Mucosa of descending colon (tissue), 3 donors: ENCODE measurements around the gene FRMD8. TPM values are rescaled to one million over a fixed set of nuclear protein-coding genes. Genes with fewer than 3 reads are reported as not detected.

Source experiments
- ATAC-seq: fragments of 200-7000 bp; cut with Tn5 transposase; one replicate; pipeline ENCODE4 v1.9.1; 2020; ENCODE audit warnings: mild to moderate bottlenecking, moderate library complexity
- DNase-seq, 3 donors: peaks; one replicate each; pipeline ENCODE4 v3.0.0-alpha.2; 2020
- H3K36me3 ChIP-seq: fragments of 200-600 bp; one replicate; pipeline ENCODE4 v1.8.0; 2021; ENCODE audit warnings: low read depth, mild to moderate bottlenecking
- H3K4me1 ChIP-seq: fragments of 200-600 bp; one replicate; pipeline ENCODE4 v1.8.0; 2021; ENCODE audit warnings: low read depth, mild to moderate bottlenecking
- H3K4me3 ChIP-seq: fragments of 200-600 bp; one replicate; pipeline ENCODE4 v1.8.0; 2021; ENCODE audit warnings: mild to moderate bottlenecking
- H3K9me3 ChIP-seq: fragments of 200-600 bp; one replicate; pipeline ENCODE4 v1.8.0; 2021; ENCODE audit warnings: mild to moderate bottlenecking
- CTCF ChIP-seq: fragments of 200-600 bp; IDR thresholded peaks from one replicate; pipeline ENCODE4 v1.8.0; 2022; ENCODE audit warnings: antibody characterized with exemption, mild to moderate bottlenecking
- intact Hi-C, 2 donors: fragments of 100-400 bp; cut with DNase I in 1 of 2; cut with micrococcal nuclease in 1 of 2; formaldehyde crosslinking; loops; one replicate each; pipeline versions ENCODE4 v1.11.0 to v1.11.1; 2022; cut with DNase I, micrococcal nuclease
- total RNA-seq, 3 donors: library from RNA; stranded (reverse); fragmentation: NEBNext Ultra II Directional in 2 of 3; extraction: Animal tissue kit (Norgen Biotek cat#: 25700) in 2 of 3; gene quantifications; one replicate each; pipeline versions ENCODE4 v1.2.1 to v1.2.4, GENCODE V29; 2021 to 2023
- donor health status: DM: no; HTN: no; CAD: no; lungs with moderate emphysema.
- donor health status: DM: no; HTN: no; CAD: no.
- donor health status: DM: no; HTN: yes; CAD: no.

FRMD8 gene
- total RNA-seq, 3 donors from 2014 or later, result 27.1 to 44.1 (median 42.3) TPM

- H3K36me3 ChIP-seq, result peaks cover 3% of the 10 kb centered on the region
- H3K4me3 ChIP-seq, result no peak overlapping the region
- DNase-seq (peak in 2 of 3 donors; percentile 25 to 50), ATAC-seq (no peak)
- H3K9me3 ChIP-seq, result no peaks in the 10 kb centered on the region
- no peak for TF ChIP-seq CTCF
- H3K4me1 ChIP-seq, result peaks cover 37% of the 10 kb centered on the region
- intact Hi-C loops, result no loop called here
These were observed 28.5 kb downstream of the FRMD8 start for GRCh38 chr11:65414776-65415498.

- no peak for TF ChIP-seq CTCF
- peaks cover 44% of the 10 kb centered on the region for H3K4me1 ChIP-seq
- peak in 2 of 3 donors; percentile 37 to 58 for DNase-seq
- no peaks in the 10 kb centered on the region for H3K9me3 ChIP-seq
- ATAC-seq, result no peak
- intact Hi-C loops, result no loop called here
- peaks cover 3% of the 10 kb centered on the region for H3K36me3 ChIP-seq
- H3K4me3 ChIP-seq, result no peak overlapping the region
These were observed 29.3 kb downstream of the FRMD8 start for GRCh38 chr11:65415499-65416340.

DNA sequence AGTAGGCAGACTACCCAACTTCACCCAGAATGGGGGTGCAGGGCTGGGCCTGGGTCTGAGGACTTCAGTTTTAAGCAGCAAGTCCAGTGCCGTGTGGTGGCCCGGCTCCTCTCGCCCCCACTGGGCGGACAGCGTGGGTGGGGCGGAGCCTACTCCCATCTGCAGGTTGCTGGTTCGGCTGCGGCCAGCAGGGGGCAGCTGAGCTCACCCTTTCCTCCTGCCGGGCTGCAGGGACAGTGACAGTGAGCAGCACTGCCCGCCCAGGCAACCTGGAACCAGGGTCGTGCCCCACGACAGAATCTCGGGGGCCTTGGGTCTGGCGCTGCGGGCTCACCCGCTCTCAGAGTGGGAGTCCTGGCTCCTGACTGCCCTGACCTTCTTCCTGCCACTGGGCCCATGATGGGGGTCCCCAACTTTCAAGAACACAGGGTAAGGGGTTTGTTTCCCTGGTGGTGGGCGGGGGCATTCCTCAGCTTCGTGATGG lies 29.9 kb downstream of the FRMD8 start:
- intact Hi-C loops, result no loop called here

DNA sequence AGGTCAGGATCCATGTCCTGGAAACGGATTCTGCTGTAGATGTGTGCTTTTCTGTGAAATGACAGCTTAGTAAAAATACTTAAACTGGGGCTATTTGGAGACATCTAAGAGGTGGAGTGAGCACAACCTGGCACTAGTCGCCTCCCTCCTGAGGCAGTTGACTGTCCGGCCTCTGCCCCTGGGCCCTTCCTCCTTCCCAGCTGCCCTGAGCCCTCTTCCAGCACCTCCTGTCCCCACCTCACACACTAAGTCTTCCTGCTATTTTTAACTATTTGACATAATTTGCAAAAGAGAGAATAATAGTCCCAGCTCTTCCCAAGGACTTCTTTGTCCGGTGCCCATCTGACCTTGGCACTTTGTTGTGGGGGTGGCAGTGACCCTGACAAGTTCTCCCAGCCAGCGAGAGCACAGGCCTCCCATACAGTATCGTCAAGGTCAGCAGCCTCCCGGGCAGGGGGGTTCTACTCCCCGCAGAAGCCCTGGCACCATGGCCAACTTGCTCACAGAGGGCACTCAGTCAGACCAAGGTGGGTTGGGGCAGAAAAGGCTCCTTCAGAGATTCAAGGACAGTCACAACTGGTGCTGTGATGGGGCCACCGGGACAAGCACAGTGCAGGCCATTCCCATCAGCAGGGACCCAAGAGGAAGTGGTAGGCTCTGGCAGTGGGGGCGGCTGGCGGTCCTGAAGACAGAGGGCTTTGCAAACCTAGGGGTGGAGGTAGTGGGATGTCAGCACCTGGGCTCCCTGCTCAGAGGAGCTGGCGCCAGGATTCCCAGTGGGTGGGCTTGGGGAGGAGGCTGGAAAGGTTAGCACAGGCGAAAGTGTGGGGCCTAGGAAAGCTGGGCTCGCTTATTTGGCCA lies 30.6 kb downstream of the FRMD8 start:
- H3K4me1 ChIP-seq, result peaks cover 51% of the 10 kb centered on the region
- DNase-seq, result peak; percentile 48 to 82 (median 56)
- no peaks in the 10 kb centered on the region for H3K9me3 ChIP-seq
- H3K4me3 ChIP-seq, result no peak overlapping the region
- ATAC-seq, result no peak
- no peak for TF ChIP-seq CTCF
- no peaks in the 10 kb centered on the region for H3K36me3 ChIP-seq
- intact Hi-C loops, result no loop called here

More for the DNA sequence above, 29.9 kb downstream of the FRMD8 start:
- DNase-seq (peak; percentile 96 to 97 (median 97)), ATAC-seq (peak; percentile 60)
- H3K9me3 ChIP-seq, result no peaks in the 10 kb centered on the region
- H3K36me3 ChIP-seq, result peaks cover 3% of the 10 kb centered on the region
- peaks cover 51% of the 10 kb centered on the region for H3K4me1 ChIP-seq
- TF ChIP-seq CTCF, result peak; percentile 92
- H3K4me3 ChIP-seq, result no peak overlapping the region
